Measurements from ENCODE around the gene USHBP1.

Gene USHBP1

DNA sequence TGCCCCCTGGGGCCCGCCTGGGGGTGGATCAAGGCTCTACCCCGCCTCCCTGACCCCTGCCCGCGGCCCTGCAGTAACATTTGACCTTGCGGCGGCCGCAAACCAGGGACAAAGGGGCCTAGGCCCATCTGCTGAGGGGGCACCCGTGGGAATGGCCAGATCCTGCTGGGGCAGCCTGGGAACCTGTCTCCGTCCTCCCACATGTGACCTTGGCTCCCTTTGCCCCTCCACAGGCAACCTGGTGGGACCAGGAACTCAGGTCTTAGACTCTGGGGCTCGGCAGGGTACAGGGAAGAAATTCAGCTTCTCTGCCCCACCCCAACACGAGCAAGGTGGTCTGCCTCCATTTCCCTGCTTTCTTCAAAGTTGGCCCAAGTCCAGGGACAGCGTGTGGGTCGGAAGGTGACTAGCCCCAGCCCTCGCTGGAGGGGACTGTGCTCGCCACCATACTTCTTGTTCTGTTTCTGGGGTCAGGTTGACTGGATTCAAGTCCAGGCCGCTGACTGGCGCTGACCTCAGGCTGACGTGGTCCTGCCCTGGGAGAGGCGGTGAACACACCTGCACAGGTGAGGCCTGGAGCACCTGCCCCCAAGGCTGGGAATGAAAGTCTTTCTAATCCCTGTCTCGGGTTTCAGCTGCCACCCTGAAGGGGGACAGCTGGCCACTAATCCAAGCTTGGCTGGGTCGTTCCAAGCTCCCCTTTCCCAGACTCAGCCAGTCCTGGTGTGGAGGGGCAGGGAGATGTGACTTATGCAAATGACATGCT lies 16.4 kb downstream of the USHBP1 start:
- Histone ChIP-seq H4K20me1 (ENCODE audit: insufficient read depth, low read length) (no peaks in the 10 kb centered on the region), H3K9me3 (ENCODE audit: low read length) (no peaks in the 10 kb centered on the region), H3K36me3 (ENCODE audit: insufficient read depth, low read length) (no peaks in the 10 kb centered on the region), H3K27me3 (ENCODE audit: insufficient read depth, low read length) (no peaks in the 10 kb centered on the region), H2AFZ (ENCODE audit: low read length) (no peak overlapping the region), H3K4me1 (ENCODE audit: insufficient read depth, low read length, severe bottlenecking) (peaks cover 25% of the 10 kb centered on the region), H3K9me2 (ENCODE audit: low read depth, low read length) (no peaks in the 10 kb centered on the region), H3K79me2 (ENCODE audit: insufficient read depth, low read length) (no peaks in the 10 kb centered on the region), H3K27ac (ENCODE audit: low read depth, low read length, poor library complexity, severe bottlenecking) (no peak overlapping the region), H3F3A (ENCODE audit: insufficient read depth, low read length) (no peaks in the 10 kb centered on the region), H3K4me2 (ENCODE audit: low read length) (no peak overlapping the region), H3K4me3 (ENCODE audit: low read depth, low read length, poor library complexity, severe bottlenecking) (no peak overlapping the region), H3K9ac (ENCODE audit: low read length) (no peak overlapping the region)
- TF ChIP-seq CTCF (IDR thresholded peaks at IDR 0.05; ENCODE audit: low read length) (no peak), EZH2 (IDR thresholded peaks at IDR 0.05; ENCODE audit: borderline replicate concordance, low read length) (no peak)

- TF ChIP-seq CTCF (IDR thresholded peaks at IDR 0.05; ENCODE audit: low read length) (no peak), EZH2 (IDR thresholded peaks at IDR 0.05; ENCODE audit: borderline replicate concordance, low read length) (no peak)
- peak overlapping the region; percentile 79 for H3K4me3 ChIP-seq (ENCODE audit: low read depth, low read length, poor library complexity, severe bottlenecking)
- H3F3A ChIP-seq (ENCODE audit: insufficient read depth, low read length), result no peaks in the 10 kb centered on the region
- no peaks in the 10 kb centered on the region for H3K79me2 ChIP-seq (ENCODE audit: insufficient read depth, low read length)
- no peaks in the 10 kb centered on the region for H3K9me2 ChIP-seq (ENCODE audit: low read depth, low read length)
- peaks cover 36% of the 10 kb centered on the region for H3K4me1 ChIP-seq (ENCODE audit: insufficient read depth, low read length, severe bottlenecking)
- H4K20me1 ChIP-seq (ENCODE audit: insufficient read depth, low read length), result no peaks in the 10 kb centered on the region
- H3K27me3 ChIP-seq (ENCODE audit: insufficient read depth, low read length), result no peaks in the 10 kb centered on the region
- H2AFZ ChIP-seq (ENCODE audit: low read length), result no peak overlapping the region
- H3K36me3 ChIP-seq (ENCODE audit: insufficient read depth, low read length), result no peaks in the 10 kb centered on the region
- H3K9ac ChIP-seq (ENCODE audit: low read length), result peak overlapping the region; percentile 90
- H3K9me3 ChIP-seq (ENCODE audit: low read length), result no peaks in the 10 kb centered on the region
- peak overlapping the region; percentile 80 for H3K27ac ChIP-seq (ENCODE audit: low read depth, low read length, poor library complexity, severe bottlenecking)
- H3K4me2 ChIP-seq (ENCODE audit: low read length), result peak overlapping the region; percentile 95
Observed at GRCh38 chr19:17246681-17247425, 17.7 kb downstream of the USHBP1 start.

DNA sequence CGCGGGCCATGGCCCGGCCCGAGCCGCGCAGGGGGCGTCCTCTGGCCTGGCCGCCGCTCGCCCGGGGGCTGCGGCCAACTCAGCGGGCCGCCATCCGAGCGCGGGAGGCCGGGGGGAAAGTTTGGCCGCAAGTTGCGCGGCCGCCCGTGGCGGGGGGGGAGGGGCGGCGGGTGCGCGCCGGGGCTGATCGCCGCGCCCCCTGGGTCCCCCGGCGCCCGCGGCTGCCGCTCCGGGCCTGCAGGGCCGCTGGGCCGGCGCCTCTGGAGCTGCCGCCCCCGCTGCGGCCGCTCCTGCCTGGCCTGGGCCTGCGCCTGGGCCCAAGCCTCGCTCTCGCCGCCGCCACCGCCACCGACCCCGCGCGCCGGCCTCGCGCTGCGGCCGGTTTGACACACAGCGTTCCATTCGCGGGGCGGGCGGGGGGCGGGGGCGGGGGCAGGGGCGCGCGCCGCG lies 19.0 kb downstream of the USHBP1 start, which contains the start of gene NR2F6:
TSS of gene NR2F6 (minus strand) at position 385 of the 450 bp plus-strand sequence. CDS start 699 bp downstream, outside the sequence.
- H4K20me1 ChIP-seq (ENCODE audit: insufficient read depth, low read length), result no peaks in the 10 kb centered on the region
- peak within 1 kb of the TSS; percentile 80 for H3K27ac ChIP-seq (ENCODE audit: low read depth, low read length, poor library complexity, severe bottlenecking)

More for the DNA sequence above, 19.0 kb downstream of the USHBP1 start, which contains the start of gene NR2F6:
- H2AFZ ChIP-seq (ENCODE audit: low read length), result no peak within 1 kb of the TSS
- H3K79me2 ChIP-seq (ENCODE audit: insufficient read depth, low read length), result no peaks in the 10 kb centered on the region
- no peaks in the 10 kb centered on the region for H3K27me3 ChIP-seq (ENCODE audit: insufficient read depth, low read length)
- peaks cover 36% of the 10 kb centered on the region for H3K4me1 ChIP-seq (ENCODE audit: insufficient read depth, low read length, severe bottlenecking)
- no peak for TF ChIP-seq CTCF (IDR thresholded peaks at IDR 0.05; ENCODE audit: low read length)
- no peak for TF ChIP-seq EZH2 (IDR thresholded peaks at IDR 0.05; ENCODE audit: borderline replicate concordance, low read length)
- no peaks in the 10 kb centered on the region for H3K9me3 ChIP-seq (ENCODE audit: low read length)
- H3K4me2 ChIP-seq (ENCODE audit: low read length), result peak within 1 kb of the TSS; percentile 95
- peak within 1 kb of the TSS; percentile 90 for H3K9ac ChIP-seq (ENCODE audit: low read length)
- H3K9me2 ChIP-seq (ENCODE audit: low read depth, low read length), result no peaks in the 10 kb centered on the region
- no peaks in the 10 kb centered on the region for H3K36me3 ChIP-seq (ENCODE audit: insufficient read depth, low read length)
- peak within 1 kb of the TSS; percentile 79 for H3K4me3 ChIP-seq (ENCODE audit: low read depth, low read length, poor library complexity, severe bottlenecking)
- H3F3A ChIP-seq (ENCODE audit: insufficient read depth, low read length), result no peaks in the 10 kb centered on the region

All from OCI-LY1 (cell line).